Measurements from ENCODE around the gene LPCAT2. TPM values are rescaled to one million over a fixed set of nuclear protein-coding genes. Genes with fewer than 3 reads are reported as not detected.

LPCAT2 gene
- total RNA-seq, 1 donor from 2014 or later = 1.8 TPM

DNA sequence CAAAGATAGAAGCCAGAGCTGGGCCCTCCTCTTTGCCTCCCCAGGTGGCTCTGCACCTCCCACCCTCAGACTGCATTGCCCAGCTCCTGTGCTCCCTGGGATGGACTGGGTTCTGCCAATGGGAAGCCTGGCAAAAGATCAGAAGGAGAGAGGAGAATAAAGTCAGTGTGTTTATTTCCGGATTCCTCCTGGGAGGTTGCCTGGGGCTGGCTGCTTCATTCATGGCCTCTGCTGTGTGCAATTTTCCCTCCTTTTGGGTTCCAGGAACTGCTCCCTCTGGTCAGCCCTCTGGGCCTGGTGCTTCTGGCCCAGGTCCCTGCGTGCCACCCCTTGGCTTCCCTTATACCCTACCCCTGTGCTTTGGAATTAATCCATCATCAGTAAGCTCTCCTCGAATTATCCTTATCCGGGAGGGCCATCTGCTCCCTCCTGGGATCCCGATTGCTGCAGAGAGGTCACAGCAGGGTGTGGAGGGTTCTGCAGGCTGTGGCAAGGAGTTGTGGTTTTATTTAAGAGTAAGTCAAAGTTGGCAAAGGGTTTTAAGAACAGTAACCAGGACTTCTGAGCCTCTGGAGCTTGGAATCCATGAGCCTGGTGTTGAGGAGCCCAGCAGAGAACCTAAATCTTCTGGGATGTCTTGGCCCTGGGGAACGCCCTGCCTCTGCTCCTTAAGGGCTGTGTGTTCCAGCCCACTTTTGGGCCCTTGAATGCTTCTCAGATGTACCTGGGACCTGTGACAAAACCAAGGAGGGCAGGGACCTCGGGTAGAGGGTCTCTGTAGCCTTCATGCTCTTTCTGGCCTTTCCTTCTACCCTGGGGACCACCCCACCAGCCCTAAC is 38.1 kb upstream of the LPCAT2 start:
- Mint-ChIP-seq H3K9me3 (ENCODE audit: unreplicated experiment) (no peaks in the 10 kb centered on the region), H3K4me3 (ENCODE audit: unreplicated experiment) (no peak overlapping the region), H3K36me3 (ENCODE audit: unreplicated experiment) (no peaks in the 10 kb centered on the region), H3K27me3 (ENCODE audit: unreplicated experiment) (no peaks in the 10 kb centered on the region), H3K27ac (ENCODE audit: unreplicated experiment) (no peak overlapping the region), H3K4me1 (ENCODE audit: low read depth, unreplicated experiment) (no peaks in the 10 kb centered on the region)
- no peak for DNase-seq
- TF ChIP-seq, protein P1, sequence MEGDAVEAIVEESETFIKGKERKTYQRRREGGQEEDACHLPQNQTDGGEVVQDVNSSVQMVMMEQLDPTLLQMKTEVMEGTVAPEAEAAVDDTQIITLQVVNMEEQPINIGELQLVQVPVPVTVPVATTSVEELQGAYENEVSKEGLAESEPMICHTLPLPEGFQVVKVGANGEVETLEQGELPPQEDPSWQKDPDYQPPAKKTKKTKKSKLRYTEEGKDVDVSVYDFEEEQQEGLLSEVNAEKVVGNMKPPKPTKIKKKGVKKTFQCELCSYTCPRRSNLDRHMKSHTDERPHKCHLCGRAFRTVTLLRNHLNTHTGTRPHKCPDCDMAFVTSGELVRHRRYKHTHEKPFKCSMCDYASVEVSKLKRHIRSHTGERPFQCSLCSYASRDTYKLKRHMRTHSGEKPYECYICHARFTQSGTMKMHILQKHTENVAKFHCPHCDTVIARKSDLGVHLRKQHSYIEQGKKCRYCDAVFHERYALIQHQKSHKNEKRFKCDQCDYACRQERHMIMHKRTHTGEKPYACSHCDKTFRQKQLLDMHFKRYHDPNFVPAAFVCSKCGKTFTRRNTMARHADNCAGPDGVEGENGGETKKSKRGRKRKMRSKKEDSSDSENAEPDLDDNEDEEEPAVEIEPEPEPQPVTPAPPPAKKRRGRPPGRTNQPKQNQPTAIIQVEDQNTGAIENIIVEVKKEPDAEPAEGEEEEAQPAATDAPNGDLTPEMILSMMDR (IDR thresholded peaks at IDR 0.05; ENCODE audit: partially characterized antibody, unreplicated experiment) = no peak

DNA sequence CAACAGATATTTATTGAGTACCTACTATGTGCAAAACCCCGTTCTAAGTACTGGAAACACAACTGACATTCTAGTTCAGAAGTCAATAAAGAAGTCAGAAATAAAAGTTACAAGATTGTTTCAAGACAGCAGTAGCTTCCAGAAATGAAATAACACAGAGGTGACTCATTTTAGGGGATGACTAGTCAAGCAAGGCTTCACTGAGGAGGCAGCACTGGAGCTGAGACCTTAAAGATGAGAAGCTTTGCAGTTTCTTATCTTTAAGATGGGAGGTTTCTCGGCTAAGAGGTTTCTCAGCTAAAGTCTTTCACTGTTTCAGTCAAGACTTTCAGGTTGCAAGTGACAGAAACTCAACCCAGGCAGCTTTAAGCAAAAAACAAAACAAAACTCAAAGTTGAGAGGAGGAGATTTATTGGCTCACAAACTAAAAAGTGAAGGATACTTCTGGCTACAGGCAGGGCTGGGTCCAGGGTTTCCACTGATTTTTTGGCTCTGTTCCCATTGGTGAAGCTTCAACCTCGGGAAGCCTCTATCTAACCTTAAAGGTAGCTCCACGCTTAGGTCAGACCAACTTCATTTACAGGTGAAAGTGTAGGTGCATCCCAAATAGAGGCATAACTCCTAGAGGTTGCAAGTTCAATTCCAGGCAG is 37.3 kb upstream of the LPCAT2 start:
- no peaks in the 10 kb centered on the region for H3K36me3 Mint-ChIP-seq (ENCODE audit: unreplicated experiment)
- H3K27ac Mint-ChIP-seq (ENCODE audit: unreplicated experiment) = no peak overlapping the region
- no peaks in the 10 kb centered on the region for H3K9me3 Mint-ChIP-seq (ENCODE audit: unreplicated experiment)
- TF ChIP-seq, protein P1 (IDR thresholded peaks at IDR 0.05; ENCODE audit: partially characterized antibody, unreplicated experiment) = no peak
- H3K4me1 Mint-ChIP-seq (ENCODE audit: low read depth, unreplicated experiment) = no peaks in the 10 kb centered on the region
- H3K27me3 Mint-ChIP-seq (ENCODE audit: unreplicated experiment) = no peaks in the 10 kb centered on the region
- no peak overlapping the region for H3K4me3 Mint-ChIP-seq (ENCODE audit: unreplicated experiment)
- no peak for DNase-seq

DNA sequence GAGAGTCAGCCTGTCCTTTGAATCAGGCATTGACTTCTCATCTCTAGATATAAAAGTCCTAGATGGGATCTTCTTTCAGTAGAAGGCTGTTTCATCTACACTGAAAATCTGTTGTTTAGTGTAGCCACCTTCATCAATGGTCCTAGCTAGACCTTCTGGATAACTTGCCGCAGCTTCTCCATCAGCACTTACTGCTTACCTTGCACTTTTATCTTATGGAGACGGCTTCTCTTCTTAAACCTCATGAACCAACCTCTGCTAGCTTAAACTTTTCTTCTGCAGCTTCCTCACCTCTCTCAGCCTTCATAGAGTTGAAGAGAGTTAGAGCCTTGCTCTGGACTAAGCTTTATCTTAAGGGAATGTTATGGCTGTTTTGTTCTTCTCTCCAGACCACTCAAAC is 35.3 kb upstream of the LPCAT2 start:
- no peak for DNase-seq
- no peak overlapping the region for H3K27ac Mint-ChIP-seq (ENCODE audit: unreplicated experiment)
- peaks cover 6% of the 10 kb centered on the region for H3K27me3 Mint-ChIP-seq (ENCODE audit: unreplicated experiment)

DNA sequence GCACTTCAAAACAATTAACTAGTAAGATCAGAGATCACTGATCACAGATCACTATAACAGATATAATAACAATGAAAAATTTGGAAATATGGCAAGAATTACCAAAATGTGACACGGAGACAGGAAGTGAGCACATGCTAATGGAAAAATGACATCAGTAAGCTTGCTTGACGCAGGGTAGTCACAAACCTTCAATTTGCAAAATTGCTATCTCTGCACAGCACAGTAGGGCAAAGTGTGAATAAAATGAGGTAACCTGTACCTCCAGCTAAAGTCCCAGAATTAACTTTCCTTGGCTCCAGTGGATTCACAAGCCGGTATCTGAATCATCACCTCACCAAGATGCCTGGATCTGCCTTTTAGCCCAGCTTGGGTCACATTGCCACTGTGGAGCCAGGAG is 34.1 kb upstream of the LPCAT2 start:
- TF ChIP-seq, protein P1 (IDR thresholded peaks at IDR 0.05; ENCODE audit: partially characterized antibody, unreplicated experiment) = no peak
- Mint-ChIP-seq H3K4me1 (ENCODE audit: low read depth, unreplicated experiment) (peaks cover 7% of the 10 kb centered on the region), H3K27ac (ENCODE audit: unreplicated experiment) (no peak overlapping the region), H3K36me3 (ENCODE audit: unreplicated experiment) (no peaks in the 10 kb centered on the region), H3K27me3 (ENCODE audit: unreplicated experiment) (peaks cover 12% of the 10 kb centered on the region), H3K4me3 (ENCODE audit: unreplicated experiment) (no peak overlapping the region), H3K9me3 (ENCODE audit: unreplicated experiment) (peaks cover 2% of the 10 kb centered on the region)
- no peak for DNase-seq

More for the DNA sequence above, 35.3 kb upstream of the LPCAT2 start:
- H3K9me3 Mint-ChIP-seq (ENCODE audit: unreplicated experiment) = peaks cover under 1% of the 10 kb centered on the region
- peaks cover 2% of the 10 kb centered on the region for H3K4me1 Mint-ChIP-seq (ENCODE audit: low read depth, unreplicated experiment)
- TF ChIP-seq, protein P1 (IDR thresholded peaks at IDR 0.05; ENCODE audit: partially characterized antibody, unreplicated experiment) = no peak
- H3K4me3 Mint-ChIP-seq (ENCODE audit: unreplicated experiment) = no peak overlapping the region
- no peaks in the 10 kb centered on the region for H3K36me3 Mint-ChIP-seq (ENCODE audit: unreplicated experiment)

DNA sequence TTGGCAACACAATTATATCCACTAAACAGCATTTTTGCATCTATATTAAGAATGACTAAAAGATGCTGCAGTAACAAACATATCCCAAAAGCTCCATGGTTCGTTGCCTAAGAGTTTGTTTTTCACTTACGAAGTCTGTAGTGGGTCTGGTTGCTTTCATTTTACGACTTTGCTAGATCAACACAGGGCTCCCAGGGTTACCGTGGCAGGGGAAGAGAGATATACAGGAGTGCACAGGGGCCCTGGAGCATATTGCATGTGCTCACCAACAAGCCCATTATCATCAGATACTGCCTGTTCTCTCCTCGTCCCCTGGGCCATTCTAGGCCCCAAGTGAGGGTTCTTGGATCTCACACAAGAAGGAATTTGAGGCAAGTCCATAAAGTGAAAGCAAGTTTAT is 33.0 kb upstream of the LPCAT2 start:
- peaks cover 12% of the 10 kb centered on the region for H3K27me3 Mint-ChIP-seq (ENCODE audit: unreplicated experiment)
- no peaks in the 10 kb centered on the region for H3K36me3 Mint-ChIP-seq (ENCODE audit: unreplicated experiment)
- no peak for DNase-seq
- TF ChIP-seq, protein P1 (IDR thresholded peaks at IDR 0.05; ENCODE audit: partially characterized antibody, unreplicated experiment) = no peak
- no peak overlapping the region for H3K4me3 Mint-ChIP-seq (ENCODE audit: unreplicated experiment)
- H3K4me1 Mint-ChIP-seq (ENCODE audit: low read depth, unreplicated experiment) = peaks cover 9% of the 10 kb centered on the region
- no peak overlapping the region for H3K27ac Mint-ChIP-seq (ENCODE audit: unreplicated experiment)
- H3K9me3 Mint-ChIP-seq (ENCODE audit: unreplicated experiment) = peaks cover 2% of the 10 kb centered on the region
